AG20443 (cell line): Measurements from ENCODE around the gene PLXNB1.
"Not testable (repeated sequence)": the region's sequence is repeated elsewhere in the genome, so short reads cannot be mapped to it uniquely, and the experiment has no call there.

ENCODE experiments used
- DNase-seq: peaks from one replicate; pipeline ENCODE4 v3.0.0; 2012; ENCODE audit warnings: low spot score, mixed read lengths

Gene PLXNB1

GRCh38 chr3:48404440-48405342, 25.2 kb downstream of the PLXNB1 start:
- no peak for DNase-seq

DNA sequence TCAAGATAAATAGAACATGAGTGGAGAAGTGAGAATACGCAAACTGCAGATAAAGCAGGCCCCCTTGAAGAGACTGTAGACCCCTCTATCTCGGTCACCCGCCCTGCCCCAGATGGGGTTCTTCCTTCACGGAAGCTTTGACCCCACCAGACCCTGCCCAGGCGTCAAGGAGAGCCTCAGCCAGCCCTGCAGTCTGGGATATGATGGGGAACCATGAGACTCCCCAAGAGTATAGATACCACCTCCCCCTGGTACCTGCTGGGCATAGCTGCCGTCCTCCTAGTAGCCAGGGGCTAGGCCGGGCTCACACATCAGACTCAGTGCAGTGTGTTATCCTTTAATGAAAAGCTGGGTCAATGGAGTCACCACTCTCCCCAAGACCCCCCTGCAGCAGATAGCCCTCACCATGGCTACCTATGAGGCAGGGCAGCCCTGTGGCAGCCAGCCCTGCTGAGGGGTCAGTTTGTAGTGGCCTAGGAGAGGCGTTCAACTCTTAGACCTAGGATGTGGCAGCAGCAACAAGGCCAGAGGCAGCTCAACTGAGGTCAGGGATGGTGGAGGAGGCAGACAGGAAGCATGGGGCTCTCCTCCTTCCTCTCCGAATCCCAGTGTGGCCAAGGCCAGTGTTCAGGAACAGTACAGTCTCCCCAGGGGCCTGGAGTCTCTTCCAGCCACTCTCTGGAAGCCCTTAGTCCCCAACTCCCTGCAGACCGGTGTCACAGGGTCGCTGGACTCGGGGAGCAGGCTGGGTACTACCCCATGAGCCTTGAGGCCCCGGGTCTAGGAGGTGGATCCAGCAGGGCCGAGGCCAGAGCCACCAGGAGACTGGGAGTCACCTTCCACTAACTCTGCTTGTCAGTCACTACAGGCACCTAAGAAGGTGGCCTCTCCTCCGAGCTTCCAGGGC, 26.1 kb downstream of the PLXNB1 start:
- DNase-seq = no peak

GRCh38 chr3:48402907-48403306, 27.0 kb downstream of the PLXNB1 start:
- no peak for DNase-seq

- DNase-seq = peak; percentile 96
These were observed 27.6 kb downstream of the PLXNB1 start for GRCh38 chr3:48402281-48402732.

- DNase-seq = not testable (repeated sequence)
These were observed 28.4 kb downstream of the PLXNB1 start for GRCh38 chr3:48401434-48401901.

GRCh38 chr3:48400824-48401433, 29.0 kb downstream of the PLXNB1 start:
- DNase-seq = peak; percentile 73

- peak; percentile 5 for DNase-seq
These were observed 30.3 kb downstream of the PLXNB1 start for GRCh38 chr3:48399387-48400172.

DNA sequence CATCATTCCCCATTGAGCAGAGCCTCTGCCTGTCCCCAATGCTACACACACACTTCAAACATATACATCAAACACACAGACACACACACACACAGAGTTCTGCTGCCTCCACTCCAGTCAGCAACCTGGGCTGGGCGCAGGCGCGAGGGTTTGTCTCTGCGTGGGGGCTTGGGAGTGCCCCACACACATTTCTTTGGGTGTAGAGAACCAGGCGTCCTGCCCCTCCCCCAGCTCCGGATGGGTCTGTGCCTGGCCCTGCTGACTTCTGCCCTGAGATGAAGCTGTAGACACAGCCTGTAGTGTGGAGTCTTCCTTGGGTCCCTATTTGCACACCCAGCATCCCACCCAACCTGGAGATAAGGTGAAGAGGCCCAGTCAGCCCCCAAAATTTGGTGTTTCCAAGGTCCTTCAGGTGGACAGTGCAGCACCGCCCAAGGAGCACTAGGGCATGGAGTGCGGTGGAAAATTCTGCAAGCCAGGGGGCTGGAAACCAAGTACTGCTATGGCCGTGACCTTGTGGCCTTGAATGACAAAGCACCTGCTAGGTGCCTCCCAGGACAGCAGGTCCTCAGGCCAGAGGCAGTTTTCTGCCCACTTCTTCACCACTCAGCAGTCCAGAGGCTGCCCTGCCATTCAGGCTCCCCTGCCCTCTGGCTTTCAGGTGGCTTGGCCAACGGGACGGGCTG, 31.0 kb downstream of the PLXNB1 start:
- no peak for DNase-seq

- DNase-seq = peak; percentile 7
These were observed 31.9 kb downstream of the PLXNB1 start for GRCh38 chr3:48397767-48398681.

GRCh38 chr3:48395714-48396113, 34.2 kb downstream of the PLXNB1 start:
- DNase-seq = no peak

- DNase-seq = no peak
These were observed 35.5 kb downstream of the PLXNB1 start for GRCh38 chr3:48394391-48394790.

DNA sequence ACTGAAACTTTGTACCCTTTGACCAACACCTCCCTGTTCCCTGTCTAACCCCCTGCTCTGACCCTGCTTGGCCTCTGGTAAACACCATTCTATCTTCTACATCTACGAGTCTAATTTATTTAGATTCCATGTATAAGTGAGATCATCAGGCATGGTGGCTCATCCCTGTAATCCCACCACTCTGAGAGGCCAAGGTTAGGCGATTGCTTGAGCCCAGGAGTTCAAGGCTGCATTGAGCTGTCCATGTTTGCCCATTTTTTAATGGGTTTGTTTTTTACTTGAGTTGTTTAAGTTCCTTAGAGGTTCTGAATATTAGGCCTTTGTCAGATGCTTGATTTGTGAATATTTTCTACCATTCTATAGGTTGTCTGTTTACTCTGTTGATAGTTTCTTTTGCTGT, 40.9 kb downstream of the PLXNB1 start:
- no peak for DNase-seq

GRCh38 chr3:48387634-48388033, 42.3 kb downstream of the PLXNB1 start:
- DNase-seq = no peak

GRCh38 chr3:48372862-48373435, 56.9 kb downstream of the PLXNB1 start:
- no peak for DNase-seq

GRCh38 chr3:48372377-48372770, 57.5 kb downstream of the PLXNB1 start:
- no peak for DNase-seq

DNA sequence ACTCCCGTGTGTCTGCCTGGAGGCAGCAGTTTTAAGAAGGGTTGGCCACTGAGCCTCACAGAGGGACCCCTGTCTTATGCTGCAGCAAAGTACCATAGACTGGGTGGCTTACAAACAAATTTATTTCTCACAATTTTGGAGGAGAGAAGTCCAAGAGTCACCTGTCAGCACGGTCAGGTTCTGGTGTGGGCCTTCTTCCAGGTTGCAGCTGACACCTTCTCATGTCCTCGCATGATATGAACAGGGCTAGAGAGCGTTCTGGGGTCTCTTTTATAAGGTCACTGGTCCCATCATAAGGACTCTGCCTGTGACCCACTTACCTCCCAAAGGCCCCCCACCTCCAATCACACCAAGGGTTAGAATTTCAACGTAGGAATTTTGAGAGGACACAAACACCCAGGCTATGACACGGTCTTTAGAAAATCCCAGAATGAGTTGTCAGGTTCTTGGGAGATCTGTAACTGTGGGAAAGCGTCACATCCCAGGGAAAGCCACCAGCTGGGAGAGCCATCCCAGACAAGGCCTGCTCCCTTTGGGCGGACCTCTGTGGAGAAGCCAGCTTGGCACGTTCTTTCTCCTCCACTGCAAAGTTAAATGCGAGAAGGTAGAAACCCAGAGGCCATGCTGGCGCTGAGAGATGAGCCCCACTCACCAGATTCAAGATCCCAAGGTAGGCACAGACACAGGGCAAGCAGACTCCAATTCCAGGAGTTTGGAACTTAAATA, 58.1 kb downstream of the PLXNB1 start, which contains the start of gene FBXW12:
Gene FBXW12 (plus strand): TSS at position 569 of the 726 bp plus-strand sequence. CDS start 549 bp downstream, outside the sequence.
- no peak for DNase-seq

DNA sequence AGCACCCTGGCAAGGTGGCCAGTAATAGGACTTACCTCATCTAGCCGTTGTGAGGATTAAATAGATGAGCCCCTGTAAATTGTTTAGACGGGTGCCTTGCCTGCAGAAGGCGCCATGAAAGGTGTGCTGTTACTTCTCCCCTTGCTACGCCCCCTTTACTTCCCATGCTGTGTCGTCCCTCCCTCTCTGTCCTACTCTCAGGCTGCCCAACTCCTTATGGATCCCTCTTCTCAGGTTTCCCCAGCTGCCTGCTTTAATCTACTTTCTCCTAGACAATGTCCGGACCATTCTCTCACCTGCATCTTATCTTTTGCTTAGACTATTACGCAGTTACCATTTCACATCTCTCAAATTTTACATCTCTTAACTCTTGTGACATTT, 59.6 kb downstream of the PLXNB1 start:
- no peak for DNase-seq

DNA sequence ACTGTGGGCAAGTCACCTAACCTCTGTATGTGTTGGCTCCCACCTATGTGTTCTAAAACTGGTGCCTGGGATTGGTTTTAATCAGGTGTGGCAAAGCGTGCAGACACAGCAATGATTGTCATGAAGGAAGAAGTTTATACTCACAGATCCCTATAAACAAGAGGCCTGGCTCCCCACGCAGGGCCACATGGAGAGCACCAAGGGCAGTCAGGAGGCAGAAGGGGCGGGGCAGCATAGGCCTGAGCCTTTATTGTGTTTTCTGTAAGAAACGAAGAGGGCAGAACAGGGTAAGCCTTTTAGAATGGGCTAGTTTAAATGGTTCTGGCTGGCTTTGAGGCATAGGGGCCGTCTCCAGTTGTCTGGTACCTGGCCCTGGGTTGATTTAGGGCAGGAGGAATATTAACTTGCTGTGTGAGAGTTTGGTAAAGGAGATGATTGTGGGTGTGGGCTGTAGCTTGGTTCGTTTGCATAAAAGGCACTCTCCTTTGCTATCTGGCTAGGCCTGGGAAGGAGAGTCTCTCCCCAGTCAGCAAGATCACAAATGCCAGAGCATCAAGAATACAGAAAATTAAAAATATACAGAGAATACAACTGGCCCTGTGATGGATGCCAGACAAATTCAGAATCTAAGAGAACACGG, 60.1 kb downstream of the PLXNB1 start:
- DNase-seq = no peak
